Measurements from ENCODE around the gene SPATA9. TPM values are rescaled to one million over a fixed set of nuclear protein-coding genes. Genes with fewer than 3 reads are reported as not detected.

SPATA9 gene
- total RNA-seq, 1 experiment from 2014 or later = not detected

DNA sequence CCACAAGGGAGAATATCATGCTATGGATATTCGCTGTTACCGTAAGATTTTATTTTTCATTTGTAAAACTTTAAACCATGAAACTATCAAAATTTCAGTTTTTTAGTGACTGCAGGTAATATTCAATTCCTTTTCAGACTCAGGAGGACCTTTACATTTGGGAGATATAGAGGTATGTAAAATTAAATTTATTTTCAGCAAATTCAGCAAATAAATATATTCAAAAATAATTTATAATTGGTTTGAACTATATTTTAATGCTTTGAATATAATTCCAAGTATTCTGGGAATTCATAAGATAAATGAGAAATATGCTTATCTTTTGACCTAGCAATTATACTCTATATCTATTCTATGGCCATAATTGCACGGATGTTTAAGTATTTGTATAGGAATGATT lies 28.6 kb downstream of the SPATA9 start:
- no peaks in the 10 kb centered on the region for H3K27me3 Mint-ChIP-seq (ENCODE audit: low read depth)
- H4K91ac ChIP-seq (ENCODE audit: insufficient read length, low read depth, low read length) = no peak overlapping the region
- H4K20me1 ChIP-seq (ENCODE audit: control insufficient read depth, insufficient read depth, insufficient read length) = no peaks in the 10 kb centered on the region
- H2BK120ac ChIP-seq (ENCODE audit: low read depth, low read length, poor library complexity, severe bottlenecking) = no peak overlapping the region
- no peak overlapping the region for H3K56ac ChIP-seq (ENCODE audit: insufficient read length, low read depth, low read length)
- no peak overlapping the region for H2BK5ac ChIP-seq (ENCODE audit: insufficient read length, low read length)
- H3K9ac ChIP-seq (ENCODE audit: extremely low read depth, insufficient read length, low read length) = no peak overlapping the region
- no peak overlapping the region for H3K27ac Mint-ChIP-seq
- no peak overlapping the region for H2BK12ac ChIP-seq (ENCODE audit: insufficient read length, low read depth, low read length)
- H3K14ac ChIP-seq (ENCODE audit: insufficient read depth, low read length) = no peak overlapping the region
- no peak overlapping the region for H2BK15ac ChIP-seq (ENCODE audit: low read depth, low read length)
- no peak overlapping the region for H3K4me2 ChIP-seq (ENCODE audit: insufficient read depth, insufficient read length, low read length)
- H3K18ac ChIP-seq (ENCODE audit: insufficient read length, low read depth, low read length) = no peak overlapping the region
- H3K36me3 Mint-ChIP-seq (ENCODE audit: insufficient read depth in 1 of 3, low read depth in 3 of 3) = no peaks in the 10 kb centered on the region
- H3K79me2 ChIP-seq (ENCODE audit: insufficient read depth, low read length) = no peaks in the 10 kb centered on the region
- no peak overlapping the region for H3K23ac ChIP-seq (ENCODE audit: insufficient read length, low read depth, low read length)
- no peak overlapping the region for H3K4me3 Mint-ChIP-seq
- H4K8ac ChIP-seq (replicated peaks; ENCODE audit: insufficient read length, low read depth, low read length) = no peak overlapping the region
- no peaks in the 10 kb centered on the region for H3K4me1 ChIP-seq (ENCODE audit: insufficient read depth, low read length)
- TF ChIP-seq CTCF (conservative IDR thresholded peaks at IDR 0.05) = no peak
- H3K27me3 ChIP-seq (ENCODE audit: insufficient read depth, low read length) = no peaks in the 10 kb centered on the region
- WGBS (ENCODE audit: extremely low coverage, insufficient read length, low lambda C conversion rate) = no CpG with 5 or more reads among the region's 3 CpGs
- H3K4me1 Mint-ChIP-seq = no peaks in the 10 kb centered on the region
- DNase-seq = no peak
- no peak overlapping the region for H2AK5ac ChIP-seq (ENCODE audit: insufficient read length, low read length)
- H3K23me2 ChIP-seq (ENCODE audit: insufficient read length, low read depth, low read length, poor library complexity, severe bottlenecking) = no peaks in the 10 kb centered on the region
- H2AFZ ChIP-seq (ENCODE audit: low read length) = no peak overlapping the region
- H4K5ac ChIP-seq (ENCODE audit: insufficient read length, low read depth, low read length) = no peak overlapping the region
- no peak overlapping the region for H3T11ph ChIP-seq (ENCODE audit: low read length)
- no peaks in the 10 kb centered on the region for H3K79me1 ChIP-seq (ENCODE audit: insufficient read depth, low read depth, low read length, poor library complexity, severe bottlenecking)
- H2BK20ac ChIP-seq (ENCODE audit: low read depth, low read length, poor library complexity, severe bottlenecking) = no peak overlapping the region
- H3K9me3 Mint-ChIP-seq = no peaks in the 10 kb centered on the region
- H3K4ac ChIP-seq (ENCODE audit: low read depth, low read length) = no peak overlapping the region
- H3K27ac ChIP-seq (ENCODE audit: insufficient read length, low read depth, low read length) = no peak overlapping the region
- no peaks in the 10 kb centered on the region for H3K9me3 ChIP-seq (ENCODE audit: control insufficient read depth, low read depth, low read length)

Data from H9 (cell line).